Esophagus muscularis mucosa (tissue), 3 donors: Measurements from ENCODE around the gene MDFIC.

Source experiments
- CTCF ChIP-seq, 3 experiments: fragments of 200-600 bp in 2 of 3; fragments of 450-650 bp in 1 of 3; sonication (generic) in 2 of 3; IDR thresholded peaks; one replicate each; pipeline ENCODE4 v1.5.1; 2017 to 2019; ENCODE audit warnings: antibody characterized with exemption in 3 of 3, mild to moderate bottlenecking in 2 of 3, moderate library complexity in 1 of 3
- POLR2A ChIP-seq: fragments of 450-650 bp; IDR thresholded peaks from one replicate; pipeline ENCODE4 v1.6.1; 2017; ENCODE audit warnings: antibody characterized with exemption, moderate library complexity, mild to moderate bottlenecking, low read depth

GRCh38 chr7:114969096-114969495 lies 47.2 kb downstream of the MDFIC start:
- TF ChIP-seq POLR2A: no peak
- TF ChIP-seq CTCF (IDR thresholded peaks at IDR 0.05): no peak
